K562 (cell line): ENCODE results near the gene CLSTN2. TPM values are rescaled to one million over a fixed set of nuclear protein-coding genes. Genes with fewer than 3 reads are reported as not detected.

Experiments used
- ATAC-seq: fragments of 200-7000 bp; cut with Tn5 transposase; 3 replicates; pipeline ENCODE4 v1.9.1; 2020; ENCODE audit warnings: moderate library complexity
- BruUV-seq: library from RNA; stranded (reverse); fragments of 400-500 nt; replicated peaks from 2 replicates; lab custom pipeline; 2021; lab: Mats Ljungman, UMichigan
- CTCF ChIA-PET: fragments of 300-600 bp; formaldehyde crosslinking; extraction: SDS; loops from one replicate; lab custom pipeline; 2021; ENCODE audit warnings: low intra/inter-chr PET ratio; lab: Yijun Ruan, JAX
- POLR2A ChIA-PET: fragments of 300-600, 350-650 bp; sonication (Branson Sonifier 250); formaldehyde crosslinking; extraction: SDS; loops from one replicate; lab custom pipeline; 2021; ENCODE audit warnings: antibody characterized with exemption, inconsistent platforms; lab: Yijun Ruan, JAX
- DNase-seq, 4 experiments: peaks; one replicate each; pipeline versions ENCODE4 v3.0.0 to v3.0.0-alpha.2; 2011 to 2018; ENCODE audit warnings: low spot score in 3 of 4, mixed read lengths in 3 of 4; ENCODE audit errors: extremely low read depth in 1 of 4
- FAIRE-seq: peaks from 2 replicates; lab custom pipeline; 2011; peaks lifted over from hg19 to GRCh38; lab: Jason Lieb, UNC
- H2AFZ ChIP-seq: 2 replicates; pipeline ENCODE4 v1.6.0; 2011; ENCODE audit warnings: low read depth, low read length, control low read depth, inconsistent platforms
- H3K27ac ChIP-seq: fragments of 200-600 bp; 3 replicates; pipeline ENCODE4 v1.8.0; 2011; ENCODE audit warnings: low read depth, mild to moderate bottlenecking, control low read depth, inconsistent platforms, low read length, moderate library complexity, mixed read lengths; ENCODE audit errors: extremely low read depth
- H3K27me3 ChIP-seq, 2 experiments: fragments of 300-600 bp in 1 of 2; 2 replicates in 1 of 2; 3 replicates in 1 of 2; pipeline versions ENCODE4 v1.6.0 to v1.8.0; 2011; ENCODE audit warnings: inconsistent platforms in 2 of 2, low read length in 2 of 2, mild to moderate bottlenecking in 1 of 2, mixed read lengths in 1 of 2, moderate library complexity in 1 of 2; ENCODE audit not compliant: control insufficient read depth in 2 of 2, insufficient read depth in 2 of 2
- H3K36me3 ChIP-seq: fragments of 300-600 bp; 3 replicates; pipeline ENCODE4 v1.8.0; 2011; ENCODE audit warnings: mild to moderate bottlenecking, low read length, inconsistent platforms; ENCODE audit not compliant: control insufficient read depth, insufficient read depth
- H3K4me1 ChIP-seq, 2 experiments: fragments of 200-600 bp in 1 of 2; replicated peaks in 1 of 2; 2 replicates in 1 of 2; 3 replicates in 1 of 2; pipeline versions ENCODE4 v1.5.1 to v1.8.0; 2011; ENCODE audit warnings: inconsistent platforms in 2 of 2, low read length in 2 of 2, mild to moderate bottlenecking in 1 of 2, mixed read lengths in 1 of 2, moderate library complexity in 1 of 2; ENCODE audit not compliant: control insufficient read depth in 2 of 2, insufficient read depth in 2 of 2
- H3K4me2 ChIP-seq: 2 replicates; pipeline ENCODE4 v1.6.1; 2011; ENCODE audit warnings: low read length, control low read depth, inconsistent platforms, mixed read lengths; ENCODE audit not compliant: insufficient read depth
- H3K4me3 ChIP-seq: fragments of 200-600 bp; sonication (generic), shearing (Covaris generic); 2 replicates; pipeline ENCODE4 v1.5.1; 2016; ENCODE audit warnings: control low read depth, inconsistent platforms
- H3K79me2 ChIP-seq: fragments of 200-600 bp; 3 replicates; pipeline ENCODE4 v1.8.0; 2011; ENCODE audit warnings: low read length, inconsistent platforms; ENCODE audit not compliant: control insufficient read depth, insufficient read depth
- H3K9ac ChIP-seq, 2 experiments: 2 replicates each; pipeline versions ENCODE4 v1.6.0 to v1.6.1; 2011; ENCODE audit warnings: low read depth in 2 of 2, low read length in 2 of 2, control low read depth in 1 of 2, inconsistent platforms in 1 of 2, mild to moderate bottlenecking in 1 of 2, mixed read lengths in 1 of 2; ENCODE audit not compliant: insufficient read depth in 1 of 2
- H3K9me1 ChIP-seq: one replicate; pipeline ENCODE4 v1.6.0; 2011; ENCODE audit warnings: inconsistent platforms, mild to moderate bottlenecking, low read length, moderate library complexity; ENCODE audit not compliant: control insufficient read depth, insufficient read depth
- H3K9me3 ChIP-seq: replicated peaks from 2 replicates; pipeline ENCODE4 v1.5.1; 2011; ENCODE audit warnings: low read depth, low read length, inconsistent platforms; ENCODE audit not compliant: control insufficient read depth, insufficient read depth
- H4K20me1 ChIP-seq: replicated peaks from 2 replicates; pipeline ENCODE4 v1.6.1; 2011; ENCODE audit warnings: low read length, inconsistent platforms, mixed read lengths; ENCODE audit not compliant: control insufficient read depth, insufficient read depth
- BRCA1 ChIP-seq, 2 experiments: fragments of 450-650 bp in 1 of 2; sonication (generic) in 1 of 2; formaldehyde crosslinking in 1 of 2; IDR thresholded peaks; 2 replicates each; pipeline versions ENCODE4 v1.5.0 to v1.6.1; 2017 to 2020; ENCODE audit warnings: mild to moderate bottlenecking in 1 of 2, missing genetic modification reagents in 1 of 2
- EZH2 ChIP-seq: IDR thresholded peaks from 2 replicates; pipeline ENCODE4 v1.6.1; 2012; ENCODE audit warnings: low read depth, mild to moderate bottlenecking, inconsistent platforms, low read length, borderline replicate concordance
- FOXJ3 ChIP-seq: sonication (generic); formaldehyde crosslinking; IDR thresholded peaks from 2 replicates; pipeline ENCODE4 v1.4.0; 2020; ENCODE audit warnings: mild to moderate bottlenecking, missing genetic modification reagents
- FOXK2 ChIP-seq, 2 experiments: fragments of 450-650 bp; IDR thresholded peaks in 1 of 2; conservative IDR thresholded peaks in 1 of 2; 2 replicates each; pipeline ENCODE4 v1.6.1; 2016; ENCODE audit warnings: low read depth in 2 of 2, mild to moderate bottlenecking in 1 of 2
- HEY1 ChIP-seq: fragments of 250-450 bp; sonication (Bioruptor Pico); IDR thresholded peaks from 2 replicates; pipeline ENCODE4 v1.5.0; 2020; ENCODE audit warnings: mild to moderate bottlenecking, moderate library complexity, borderline replicate concordance
- HMGXB4 ChIP-seq: sonication (generic); formaldehyde crosslinking; IDR thresholded peaks from 2 replicates; pipeline ENCODE4 v1.8.1; 2023; ENCODE audit warnings: mild to moderate bottlenecking, missing genetic modification reagents
- NFIX ChIP-seq: fragments of 250-450 bp; sonication (Bioruptor Pico); IDR thresholded peaks from 2 replicates; pipeline ENCODE4 v1.4.0; 2020; ENCODE audit warnings: low read depth, mild to moderate bottlenecking, moderate library complexity
- PRMT5 ChIP-seq: sonication (generic); formaldehyde crosslinking; IDR thresholded peaks from 2 replicates; pipeline ENCODE4 v1.5.0; 2020; ENCODE audit warnings: missing genetic modification reagents
- SNRNP70 ChIP-seq: fragments of 200-400 bp; formaldehyde crosslinking; optimal IDR thresholded peaks from 2 replicates; pipeline ENCODE3; 2017; ENCODE audit warnings: low read depth, low read length
- TEAD1 ChIP-seq, 2 experiments: fragments of 450-650 bp in 1 of 2; sonication (generic) in 1 of 2; formaldehyde crosslinking; IDR thresholded peaks; 2 replicates each; pipeline versions ENCODE4 v1.4.0 to v1.8.0; 2020 to 2022; ENCODE audit warnings: mild to moderate bottlenecking in 2 of 2, missing genetic modification reagents in 1 of 2
- ZNF224 ChIP-seq: sonication (generic); formaldehyde crosslinking; IDR thresholded peaks from 2 replicates; pipeline ENCODE4 v1.8.0; 2022; ENCODE audit warnings: mild to moderate bottlenecking, missing genetic modification reagents
- ZNF23 ChIP-seq: fragments of 250-450 bp; sonication (Bioruptor Pico); IDR thresholded peaks from 2 replicates; pipeline ENCODE4 v1.4.0; 2020; ENCODE audit warnings: mild to moderate bottlenecking
- ZNF431 ChIP-seq: sonication (generic); formaldehyde crosslinking; IDR thresholded peaks from 2 replicates; pipeline ENCODE4 v1.8.0; 2022; ENCODE audit warnings: mild to moderate bottlenecking, missing genetic modification reagents
- ZSCAN29 ChIP-seq: fragments of 450-650 bp; IDR thresholded peaks from 2 replicates; pipeline ENCODE4 v1.6.1; 2017
- WGBS: fragments of 100-300 bp; shearing (Covaris generic); methylation state at CpG from one replicate; pipeline ENCODE4 v1.1.6; 2016; ENCODE audit warnings: low coverage, mixed read lengths; ENCODE audit not compliant: insufficient coverage; ENCODE audit errors: missing lambda C conversion rate; 5-methylcytosine and 5-hydroxymethylcytosine counted together
- in situ Hi-C: fragments of 300-500 bp; cut with MboI; formaldehyde crosslinking; loops from 4 replicates; pipeline ENCODE4 v1.15.0; 2018; ENCODE audit warnings: inconsistent platforms, mixed read lengths
- intact Hi-C: fragments of 100-400 bp; cut with micrococcal nuclease; formaldehyde crosslinking; loops from 2 replicates; pipeline ENCODE4 v1.14.2; 2022
- polyA plus RNA-seq, 8 experiments: library from polyadenylated mRNA; depleted of rRNA in 4 of 8; stranded (reverse) in 5 of 8; unstranded in 3 of 8; fragments of >200 nt; fragmentation: Nextera tagmentation in 2 of 8; fragmentation: Illumina TruSeq in 1 of 8; extraction: Ambion mirVana in 2 of 8; extraction: Trizol in 1 of 8; gene quantifications; 2 replicates each; pipeline versions ENCODE4 v1.2.1 to v1.2.3, GENCODE V29; 2011 to 2014; ENCODE audit warnings: inconsistent platforms in 1 of 8, missing spikeins in 1 of 8
- total RNA-seq, 7 experiments: library from RNA; depleted of rRNA in 6 of 7; stranded (reverse); fragments of >200 nt in 6 of 7; fragmentation: Illumina TruSeq in 2 of 7; extraction: Trizol in 2 of 7; gene quantifications; 2 replicates each; pipeline versions ENCODE4 v1.2.1 to v1.2.3, GENCODE V29; 2011 to 2021; ENCODE audit warnings: low replicate concordance in 1 of 7
- TF ChIP-seq, protein P1 (sequence below): fragments of 150-350 bp; IDR thresholded peaks from 2 replicates; pipeline ENCODE4 v1.6.1; 2014; ENCODE audit warnings: low read depth, mild to moderate bottlenecking, low read length, borderline replicate concordance

CLSTN2 gene
- total and polyA plus RNA-seq, 9 of the 15 experiments (the other 6 are each of a cell fraction or from before 2014, with no cell fraction given) = 0.02 to 0.04 (median 0.04) TPM; not detected in 6

- Histone ChIP-seq H3K4me1 (no peaks in the 10 kb centered on the region), H3K4me2 (no peak overlapping the region), H4K20me1 (no peaks in the 10 kb centered on the region), H3K36me3 (no peaks in the 10 kb centered on the region), H3K9me3 (no peaks in the 10 kb centered on the region), H3K9me1 (no peaks in the 10 kb centered on the region), H3K4me3 (no peak overlapping the region), H2AFZ (no peak overlapping the region), H3K9ac (no peak overlapping the region), H3K27ac (no peak overlapping the region), H3K27me3 (no peaks in the 10 kb centered on the region), H3K79me2 (no peaks in the 10 kb centered on the region)
- no peak for DNase-seq
- 5% methylated on average over 5 of the region's 5 CpGs for WGBS
- TF ChIP-seq FOXK2 (conservative IDR thresholded peaks at IDR 0.05 in 1 of 2, IDR thresholded peaks at IDR 0.05 in 1 of 2; ENCODE audit: low read depth in 2 of 2) = no peak
- TF ChIP-seq NFIX (CRISPR knock-in tag) = no peak
- TF ChIP-seq PRMT5 (CRISPR knock-in tag) = no peak
- TF ChIP-seq TEAD1 (CRISPR knock-in tag; IDR thresholded peaks at IDR 0.05) = no peak
- no peak for TF ChIP-seq ZNF23 (CRISPR knock-in tag)
- TF ChIP-seq BRCA1 (IDR thresholded peaks at IDR 0.05) = no peak
- no peak for TF ChIP-seq BRCA1 (CRISPR knock-in tag; IDR thresholded peaks at IDR 0.05)
- no peak for TF ChIP-seq FOXJ3 (CRISPR knock-in tag)
- TF ChIP-seq EZH2 = no peak
- no peak for TF ChIP-seq ZNF224 (CRISPR knock-in tag)
- TF ChIP-seq, protein P1, sequence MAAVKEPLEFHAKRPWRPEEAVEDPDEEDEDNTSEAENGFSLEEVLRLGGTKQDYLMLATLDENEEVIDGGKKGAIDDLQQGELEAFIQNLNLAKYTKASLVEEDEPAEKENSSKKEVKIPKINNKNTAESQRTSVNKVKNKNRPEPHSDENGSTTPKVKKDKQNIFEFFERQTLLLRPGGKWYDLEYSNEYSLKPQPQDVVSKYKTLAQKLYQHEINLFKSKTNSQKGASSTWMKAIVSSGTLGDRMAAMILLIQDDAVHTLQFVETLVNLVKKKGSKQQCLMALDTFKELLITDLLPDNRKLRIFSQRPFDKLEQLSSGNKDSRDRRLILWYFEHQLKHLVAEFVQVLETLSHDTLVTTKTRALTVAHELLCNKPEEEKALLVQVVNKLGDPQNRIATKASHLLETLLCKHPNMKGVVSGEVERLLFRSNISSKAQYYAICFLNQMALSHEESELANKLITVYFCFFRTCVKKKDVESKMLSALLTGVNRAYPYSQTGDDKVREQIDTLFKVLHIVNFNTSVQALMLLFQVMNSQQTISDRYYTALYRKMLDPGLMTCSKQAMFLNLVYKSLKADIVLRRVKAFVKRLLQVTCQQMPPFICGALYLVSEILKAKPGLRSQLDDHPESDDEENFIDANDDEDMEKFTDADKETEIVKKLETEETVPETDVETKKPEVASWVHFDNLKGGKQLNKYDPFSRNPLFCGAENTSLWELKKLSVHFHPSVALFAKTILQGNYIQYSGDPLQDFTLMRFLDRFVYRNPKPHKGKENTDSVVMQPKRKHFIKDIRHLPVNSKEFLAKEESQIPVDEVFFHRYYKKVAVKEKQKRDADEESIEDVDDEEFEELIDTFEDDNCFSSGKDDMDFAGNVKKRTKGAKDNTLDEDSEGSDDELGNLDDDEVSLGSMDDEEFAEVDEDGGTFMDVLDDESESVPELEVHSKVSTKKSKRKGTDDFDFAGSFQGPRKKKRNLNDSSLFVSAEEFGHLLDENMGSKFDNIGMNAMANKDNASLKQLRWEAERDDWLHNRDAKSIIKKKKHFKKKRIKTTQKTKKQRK = no peak
- no peak for TF ChIP-seq HMGXB4 (CRISPR knock-in tag)
- TF ChIP-seq ZSCAN29 = no peak
- TF ChIP-seq HEY1 = no peak
- no peak for TF ChIP-seq SNRNP70
- TF ChIP-seq ZNF431 = no peak
- in situ Hi-C loops = no loop called here
- ChIA-PET POLR2A (no interaction called here), CTCF (no interaction called here)
- no peak for ATAC-seq
- intact Hi-C loops = no loop called here
- FAIRE-seq = no peak
- BruUV-seq = no TSS peak
These were observed 227.6 kb downstream of the CLSTN2 start for GRCh38 chr3:140162551-140162950.
